Skeletal muscle tissue (tissue), 4 donors: ENCODE results near the gene SPHK2. TPM values are rescaled to one million over a fixed set of nuclear protein-coding genes. Genes with fewer than 3 reads are reported as not detected.
"Not testable (repeated sequence)": the region's sequence is repeated elsewhere in the genome, so short reads cannot be mapped to it uniquely, and the experiment has no call there.

Experiments
- H3K27ac ChIP-seq: one replicate; pipeline ENCODE4 v1.7.0; 2013; ENCODE audit warnings: mild to moderate bottlenecking, low read depth, low read length, inconsistent platforms
- H3K27me3 ChIP-seq, 3 donors: one replicate each; pipeline ENCODE4 v1.7.0; 2013; ENCODE audit warnings: low read length in 3 of 3; ENCODE audit not compliant: control insufficient read depth in 3 of 3, insufficient read depth in 3 of 3
- H3K36me3 ChIP-seq, 3 donors: one replicate each; pipeline ENCODE4 v1.7.0; 2013; ENCODE audit warnings: low read length in 3 of 3; ENCODE audit not compliant: control insufficient read depth in 3 of 3, insufficient read depth in 3 of 3
- H3K4me1 ChIP-seq, 3 donors: one replicate each; pipeline ENCODE4 v1.7.0; 2013; ENCODE audit warnings: low read length in 3 of 3, mild to moderate bottlenecking in 3 of 3; ENCODE audit not compliant: control insufficient read depth in 3 of 3, insufficient read depth in 3 of 3
- H3K4me3 ChIP-seq, 3 donors: one replicate each; pipeline ENCODE4 v1.7.0; 2013; ENCODE audit warnings: low read length in 3 of 3
- H3K9ac ChIP-seq, 3 donors: one replicate each; pipeline ENCODE4 v1.7.0; 2013; ENCODE audit warnings: low read length in 3 of 3, mild to moderate bottlenecking in 3 of 3, moderate library complexity in 2 of 3, low read depth in 1 of 3
- H3K9me3 ChIP-seq, 3 donors: one replicate each; pipeline ENCODE4 v1.7.0; 2013; ENCODE audit warnings: low read length in 3 of 3; ENCODE audit not compliant: control insufficient read depth in 3 of 3
- total RNA-seq: library from RNA; depleted of rRNA; stranded (reverse); fragments of >200 nt; gene quantifications from one replicate; pipeline ENCODE4 v1.2.3, GENCODE V29; 2014
- donor health status: Osteomylitis.

Gene SPHK2
- total RNA-seq: 2.1 TPM

- H3K36me3 ChIP-seq: peaks cover 24 to 31% (median 30%) of the 10 kb centered on the region in 3 donors
- peak within 1 kb of the TSS; percentile 87 for H3K27ac ChIP-seq
- peak within 1 kb of the TSS; percentile 91 to 97 (median 95) for H3K4me3 ChIP-seq
- peaks cover 41 to 63% (median 51%) of the 10 kb centered on the region in 3 donors for H3K4me1 ChIP-seq
- no peaks in the 10 kb centered on the region for H3K9me3 ChIP-seq
- H3K27me3 ChIP-seq: no peaks in the 10 kb centered on the region
- peak within 1 kb of the TSS; percentile 92 to 97 (median 94) for H3K9ac ChIP-seq
Observed at GRCh38 chr19:48618916-48619691, at the start of gene SPHK2, which contains the start of gene RPL18. TSS of gene SPHK2 (plus strand) at chr19:48619506. CDS start at chr19:48620515, 1,009 bp downstream. TSS of gene RPL18 (minus strand) at chr19:48619178. CDS start at chr19:48619143, 35 bp downstream.

GRCh38 chr19:48569814-48570213, 49.5 kb upstream of the SPHK2 start:
- Histone ChIP-seq H3K9ac (no peak overlapping the region), H3K9me3 (no peaks in the 10 kb centered on the region), H3K4me3 (no peak overlapping the region), H3K27me3 (no peaks in the 10 kb centered on the region), H3K27ac (peak overlapping the region; percentile 55), H3K4me1 (peaks cover 10 to 14% (median 13%) of the 10 kb centered on the region in 3 donors), H3K36me3 (no peaks in the 10 kb centered on the region)

GRCh38 chr19:48571378-48572162, 47.7 kb upstream of the SPHK2 start:
- Histone ChIP-seq H3K4me3 (no peak overlapping the region), H3K9me3 (no peaks in the 10 kb centered on the region), H3K27ac (no peak overlapping the region), H3K36me3 (no peaks in the 10 kb centered on the region), H3K27me3 (no peaks in the 10 kb centered on the region), H3K9ac (no peak overlapping the region), H3K4me1 (peaks cover 10 to 14% (median 13%) of the 10 kb centered on the region in 3 donors)

- Histone ChIP-seq H3K9ac (no peak overlapping the region), H3K27ac (no peak overlapping the region), H3K36me3 (no peaks in the 10 kb centered on the region), H3K4me3 (no peak overlapping the region), H3K9me3 (no peaks in the 10 kb centered on the region), H3K27me3 (no peaks in the 10 kb centered on the region), H3K4me1 (peaks cover 5 to 8% (median 7%) of the 10 kb centered on the region in 3 donors)
Observed at GRCh38 chr19:48573163-48573505, 46.2 kb upstream of the SPHK2 start.

GRCh38 chr19:48575931-48576622, 43.2 kb upstream of the SPHK2 start:
- Histone ChIP-seq H3K36me3 (no peaks in the 10 kb centered on the region), H3K9ac (no peak overlapping the region), H3K9me3 (no peaks in the 10 kb centered on the region), H3K4me3 (no peak overlapping the region), H3K27me3 (no peaks in the 10 kb centered on the region), H3K27ac (no peak overlapping the region), H3K4me1 (no peaks in the 10 kb centered on the region)

- H3K27ac ChIP-seq, H3K4me1 ChIP-seq, H3K9ac ChIP-seq, H3K9me3 ChIP-seq, H3K27me3 ChIP-seq, H3K4me3 ChIP-seq, H3K36me3 ChIP-seq: not testable (repeated sequence)
Observed at GRCh38 chr19:48577908-48578307, 41.4 kb upstream of the SPHK2 start.

- Histone ChIP-seq H3K4me3 (no peak overlapping the region), H3K4me1 (peaks cover under 1 to 3% (median 3%) of the 10 kb centered on the region in 3 donors), H3K36me3 (no peaks in the 10 kb centered on the region), H3K9ac (no peak overlapping the region), H3K9me3 (no peaks in the 10 kb centered on the region), H3K27me3 (no peaks in the 10 kb centered on the region), H3K27ac (no peak overlapping the region)
Observed at GRCh38 chr19:48578891-48579290, 40.4 kb upstream of the SPHK2 start.

GRCh38 chr19:48582168-48582567, 37.1 kb upstream of the SPHK2 start:
- Histone ChIP-seq H3K27ac (no peak overlapping the region), H3K36me3 (no peaks in the 10 kb centered on the region), H3K4me3 (no peak overlapping the region), H3K4me1 (peaks cover 10 to 13% (median 12%) of the 10 kb centered on the region in 3 donors), H3K9me3 (no peaks in the 10 kb centered on the region), H3K9ac (no peak overlapping the region), H3K27me3 (no peaks in the 10 kb centered on the region)

GRCh38 chr19:48587387-48587786, 31.9 kb upstream of the SPHK2 start:
- no peak overlapping the region for H3K9ac ChIP-seq
- no peaks in the 10 kb centered on the region for H3K9me3 ChIP-seq
- no peaks in the 10 kb centered on the region for H3K36me3 ChIP-seq
- H3K4me3 ChIP-seq: no peak overlapping the region
- no peak overlapping the region for H3K27ac ChIP-seq
- no peaks in the 10 kb centered on the region for H3K27me3 ChIP-seq
- H3K4me1 ChIP-seq: peaks cover 17 to 22% (median 18%) of the 10 kb centered on the region in 3 donors
